Gastrocnemius medialis (tissue), 4 donors: ENCODE data around the gene GASK1A. TPM values are rescaled to one million over a fixed set of nuclear protein-coding genes. Genes with fewer than 3 reads are reported as not detected.
"Not testable (repeated sequence)": the region's sequence is repeated elsewhere in the genome, so short reads cannot be mapped to it uniquely, and the experiment has no call there.

ENCODE experiments used
- ATAC-seq, 2 donors: fragments of 150-250 bp; one replicate each; pipeline ENCODE4 v1.9.1; 2016
- DNase-seq, 2 donors: peaks; one replicate each; pipeline ENCODE4 v3.0.0-alpha.2; 2019
- H3K27ac ChIP-seq, 4 donors: fragments of 200-600 bp; sonication (generic); 1 replicate in 1 of 4; 2 replicates in 3 of 4; pipeline ENCODE4 v1.5.1; 2016 to 2018; ENCODE audit warnings: mild to moderate bottlenecking in 2 of 4, moderate library complexity in 1 of 4
- H3K27me3 ChIP-seq, 3 donors: fragments of 200-600 bp; sonication (generic) in 2 of 3; 1 replicate in 1 of 3; 2 replicates in 2 of 3; pipeline versions ENCODE4 v1.5.1 to v1.6.0; 2016 to 2019; ENCODE audit warnings: mild to moderate bottlenecking in 1 of 3, moderate library complexity in 1 of 3
- H3K36me3 ChIP-seq, 2 donors: fragments of 200-600 bp; sonication (generic) in 1 of 2; one replicate each; pipeline ENCODE4 v1.5.1; 2017 to 2018
- H3K4me1 ChIP-seq, 2 donors: fragments of 200-600 bp; sonication (generic) in 1 of 2; one replicate each; pipeline ENCODE4 v1.5.1; 2016 to 2017; ENCODE audit warnings: mild to moderate bottlenecking in 2 of 2
- H3K4me3 ChIP-seq, 4 donors: fragments of 200-600 bp; sonication (generic) in 3 of 4; 1 replicate in 1 of 4; 2 replicates in 3 of 4; pipeline ENCODE4 v1.5.1; 2016 to 2019; ENCODE audit warnings: mild to moderate bottlenecking in 2 of 4
- H3K9me3 ChIP-seq, 3 donors: fragments of 200-600 bp; sonication (generic) in 2 of 3; 1 replicate in 1 of 3; 2 replicates in 2 of 3; pipeline ENCODE4 v1.5.1; 2016 to 2019
- POLR2A ChIP-seq, 2 donors: fragments of 450-650 bp; IDR thresholded peaks; one replicate each; pipeline ENCODE4 v1.6.1; 2017; ENCODE audit warnings: antibody characterized with exemption in 2 of 2, mild to moderate bottlenecking in 2 of 2, moderate library complexity in 2 of 2
- in situ Hi-C, 4 donors: fragments of 200-750 bp; cut with MboI; loops; one replicate each; pipeline versions ENCODE4 v1.15.0 to v1.8.0; 2017; ENCODE audit warnings: low sequenced_read_pairs in 4 of 4
- intact Hi-C: fragments of 100-400 bp; cut with DNase I; formaldehyde crosslinking; loops from one replicate; pipeline ENCODE4 v1.15.1; 2023; ENCODE audit warnings: low total_unique reads
- total RNA-seq, 4 donors: library from RNA; depleted of rRNA; stranded (reverse); fragments of >200 nt; gene quantifications; one replicate each; pipeline versions ENCODE4 v1.1.0 to v1.2.3, GENCODE V29; 2016
- TF ChIP-seq, protein P1 (sequence below), 5 experiments: fragments of 450-650 bp in 3 of 5; fragments of 200-600 bp in 2 of 5; sonication (generic) in 2 of 5; IDR thresholded peaks in 4 of 5; conservative IDR thresholded peaks in 1 of 5; 1 replicate in 4 of 5; 2 replicates in 1 of 5; pipeline ENCODE4 v1.5.1; 2016 to 2019; ENCODE audit warnings: antibody characterized with exemption in 5 of 5, mild to moderate bottlenecking in 3 of 5, moderate library complexity in 3 of 5

GASK1A gene
- total RNA-seq, 4 donors from 2014 or later, result 0.52 to 6.8 (median 0.87) TPM

DNA sequence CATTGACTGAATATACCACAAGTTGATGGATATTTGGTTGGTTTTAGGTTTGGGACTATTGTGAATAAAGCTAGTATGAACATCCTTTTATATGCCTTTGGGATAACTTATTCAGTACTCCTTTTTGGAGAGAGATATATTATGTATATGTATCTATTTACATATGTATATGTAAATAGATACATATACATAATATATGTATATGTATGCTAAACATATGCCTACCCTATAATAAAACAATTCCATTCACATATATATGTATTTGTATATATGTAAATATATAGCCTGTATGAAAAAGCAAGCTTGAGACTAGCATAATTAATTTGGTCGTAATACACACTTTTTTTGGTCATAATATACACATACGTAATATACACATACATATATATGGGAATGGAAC lies 15.8 kb upstream of the GASK1A start:
- intact Hi-C loops, result loop anchor here (5.0 kb wide), 2 partner anchors 124 to 539 kb away; no protein-coding TSS in a partner anchor
- in situ Hi-C loops, result loop anchor here (5.0 to 25.0 kb wide), 7 partner anchors 122 to 1224 kb away; no protein-coding TSS in a partner anchor
- DNase-seq, result no peak

DNA sequence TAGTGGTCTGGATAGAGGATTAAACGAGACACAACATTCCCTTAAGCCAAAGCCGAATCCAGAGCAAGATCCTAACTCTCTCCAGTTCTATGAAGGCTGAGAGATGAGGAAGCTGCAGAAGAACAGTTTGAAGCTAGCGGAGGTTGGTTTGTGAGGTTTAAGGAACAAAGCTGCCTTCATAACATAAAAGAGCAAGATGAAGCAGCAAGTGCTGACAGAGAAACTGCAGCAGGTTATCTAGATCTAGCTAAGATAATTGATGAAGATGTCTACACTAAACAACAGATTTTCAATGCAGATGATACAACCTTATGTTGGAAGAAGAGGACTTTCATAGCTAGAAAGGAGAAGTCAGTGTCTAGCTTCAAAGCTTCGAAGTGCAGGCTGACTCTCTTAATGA lies 14.8 kb upstream of the GASK1A start:
- intact Hi-C loops (loop anchor here (5.0 kb wide), 2 partner anchors 123 to 538 kb away; no protein-coding TSS in a partner anchor), in situ Hi-C loops (loop anchor here (5.0 to 25.0 kb wide), 7 partner anchors 121 to 1223 kb away; no protein-coding TSS in a partner anchor)
- ATAC-seq, result no peak
- Histone ChIP-seq H3K4me3 (no peak overlapping the region), H3K36me3 (no peaks in the 10 kb centered on the region), H3K27me3 (no peaks in the 10 kb centered on the region), H3K9me3 (no peaks in the 10 kb centered on the region), H3K27ac (no peak overlapping the region), H3K4me1 (no peaks in the 10 kb centered on the region)
- DNase-seq, result no peak
- TF ChIP-seq, protein P1, sequence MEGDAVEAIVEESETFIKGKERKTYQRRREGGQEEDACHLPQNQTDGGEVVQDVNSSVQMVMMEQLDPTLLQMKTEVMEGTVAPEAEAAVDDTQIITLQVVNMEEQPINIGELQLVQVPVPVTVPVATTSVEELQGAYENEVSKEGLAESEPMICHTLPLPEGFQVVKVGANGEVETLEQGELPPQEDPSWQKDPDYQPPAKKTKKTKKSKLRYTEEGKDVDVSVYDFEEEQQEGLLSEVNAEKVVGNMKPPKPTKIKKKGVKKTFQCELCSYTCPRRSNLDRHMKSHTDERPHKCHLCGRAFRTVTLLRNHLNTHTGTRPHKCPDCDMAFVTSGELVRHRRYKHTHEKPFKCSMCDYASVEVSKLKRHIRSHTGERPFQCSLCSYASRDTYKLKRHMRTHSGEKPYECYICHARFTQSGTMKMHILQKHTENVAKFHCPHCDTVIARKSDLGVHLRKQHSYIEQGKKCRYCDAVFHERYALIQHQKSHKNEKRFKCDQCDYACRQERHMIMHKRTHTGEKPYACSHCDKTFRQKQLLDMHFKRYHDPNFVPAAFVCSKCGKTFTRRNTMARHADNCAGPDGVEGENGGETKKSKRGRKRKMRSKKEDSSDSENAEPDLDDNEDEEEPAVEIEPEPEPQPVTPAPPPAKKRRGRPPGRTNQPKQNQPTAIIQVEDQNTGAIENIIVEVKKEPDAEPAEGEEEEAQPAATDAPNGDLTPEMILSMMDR (IDR thresholded peaks at IDR 0.05 in 4 of 5, conservative IDR thresholded peaks at IDR 0.05 in 1 of 5), result no peak
- TF ChIP-seq POLR2A (IDR thresholded peaks at IDR 0.05), result no peak

More for the DNA sequence above, 15.8 kb upstream of the GASK1A start:
- Histone ChIP-seq H3K4me3 (no peak overlapping the region), H3K27me3 (no peaks in the 10 kb centered on the region), H3K9me3 (no peaks in the 10 kb centered on the region), H3K4me1 (no peaks in the 10 kb centered on the region), H3K36me3 (no peaks in the 10 kb centered on the region), H3K27ac (no peak overlapping the region)
- no peak for ATAC-seq
- TF ChIP-seq, protein P1 (IDR thresholded peaks at IDR 0.05 in 4 of 5, conservative IDR thresholded peaks at IDR 0.05 in 1 of 5), result no peak
- no peak for TF ChIP-seq POLR2A (IDR thresholded peaks at IDR 0.05)

DNA sequence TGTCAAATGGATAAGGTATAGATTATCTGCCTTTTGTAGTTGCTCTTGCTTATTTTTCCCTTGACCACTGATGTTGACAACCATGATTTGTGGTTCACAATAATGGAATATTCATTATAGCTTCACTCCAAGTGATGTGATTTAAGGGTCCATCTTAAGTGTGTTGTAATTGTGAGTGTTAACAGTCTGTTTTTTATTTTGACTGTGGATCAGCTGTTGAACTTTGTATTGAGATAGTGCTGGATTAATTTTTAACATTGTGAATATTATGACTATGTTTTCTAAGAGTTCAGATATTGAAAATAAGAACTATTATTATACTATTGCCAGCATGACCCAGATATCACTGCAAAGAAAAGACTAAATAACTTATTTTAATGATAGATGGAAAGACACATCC lies 8.6 kb upstream of the GASK1A start:
- ATAC-seq (no peak), DNase-seq (no peak)
- no peak for TF ChIP-seq POLR2A (IDR thresholded peaks at IDR 0.05)
- TF ChIP-seq, protein P1 (IDR thresholded peaks at IDR 0.05 in 4 of 5, conservative IDR thresholded peaks at IDR 0.05 in 1 of 5), result no peak
- Histone ChIP-seq H3K4me3 (no peak overlapping the region), H3K9me3 (no peaks in the 10 kb centered on the region), H3K36me3 (no peaks in the 10 kb centered on the region), H3K27ac (no peak overlapping the region), H3K4me1 (no peaks in the 10 kb centered on the region), H3K27me3 (no peaks in the 10 kb centered on the region)
- intact Hi-C loops (no loop called here), in situ Hi-C loops (loop anchor here (25.0 kb wide), 4 partner anchors 117 to 1217 kb away; no protein-coding TSS in a partner anchor)

DNA sequence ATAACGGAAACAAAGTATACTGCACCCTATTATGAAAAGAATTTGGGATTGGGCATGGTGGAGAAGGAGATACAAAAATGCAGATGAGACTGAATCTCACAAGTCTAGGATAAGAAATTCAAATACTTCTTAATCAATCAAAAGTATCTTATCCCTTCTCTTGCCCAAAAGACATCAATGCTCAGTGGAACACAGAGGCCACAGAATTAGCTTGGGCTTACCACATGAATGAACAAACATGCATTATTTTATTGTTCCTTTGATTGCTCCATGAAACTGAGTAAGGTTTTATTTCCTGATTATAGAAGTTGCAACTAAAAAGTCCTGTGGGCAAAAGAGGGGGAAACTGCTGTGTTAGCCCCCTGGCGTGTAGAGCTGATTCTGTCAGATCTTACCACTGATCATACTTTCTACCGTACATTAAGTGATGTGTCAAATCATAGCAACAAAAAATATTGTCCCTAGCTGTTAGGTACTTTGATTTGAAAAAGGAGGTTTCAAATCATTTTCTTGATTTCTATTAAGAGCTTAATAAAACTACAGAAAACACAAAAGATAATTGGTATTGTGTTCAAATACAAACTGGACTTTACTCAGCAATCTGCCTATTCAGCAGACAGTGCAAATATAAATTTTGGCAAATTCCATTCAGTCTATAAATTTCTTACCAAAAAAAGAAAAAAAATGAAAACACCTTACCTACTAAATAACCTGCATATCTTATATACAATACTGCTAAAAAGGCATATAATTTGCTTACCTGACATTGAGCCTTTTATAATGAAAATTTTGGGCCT lies 7.9 kb upstream of the GASK1A start:
- ATAC-seq, result no peak

DNA sequence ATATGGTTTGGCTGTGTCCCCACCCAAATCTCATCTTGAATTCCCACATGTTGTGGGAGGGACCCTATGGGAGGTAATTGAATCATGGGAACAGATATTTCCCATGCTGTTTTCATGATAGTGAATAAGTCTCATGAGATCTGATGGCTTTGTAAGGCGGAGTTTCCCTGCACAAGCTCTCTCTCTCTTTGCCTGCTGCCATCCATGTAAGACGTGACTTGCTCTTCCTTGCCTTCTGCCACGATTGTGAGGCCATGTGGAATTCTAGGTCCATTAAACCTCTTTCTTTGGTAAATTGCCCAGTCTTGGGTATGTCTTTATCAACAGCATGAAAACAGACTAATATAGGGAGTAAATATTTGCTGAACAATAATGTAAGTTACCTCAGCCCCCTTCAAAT lies 4.2 kb upstream of the GASK1A start:
- H3K27ac ChIP-seq, H3K9me3 ChIP-seq, intact Hi-C loops, ATAC-seq, H3K4me3 ChIP-seq, H3K36me3 ChIP-seq, DNase-seq, H3K27me3 ChIP-seq: not testable (repeated sequence)
- H3K4me1 ChIP-seq, result peaks cover 3 to 13% of the 10 kb centered on the region in 2 donors
- in situ Hi-C loops, result loop anchor here (25.0 kb wide), 4 partner anchors 112 to 1212 kb away; no protein-coding TSS in a partner anchor

More for the DNA sequence above, 7.9 kb upstream of the GASK1A start:
- H3K4me1 ChIP-seq, result no peaks in the 10 kb centered on the region
- intact Hi-C loops, result no loop called here
- DNase-seq, result no peak
- no peaks in the 10 kb centered on the region for H3K9me3 ChIP-seq
- TF ChIP-seq, protein P1 (IDR thresholded peaks at IDR 0.05 in 4 of 5, conservative IDR thresholded peaks at IDR 0.05 in 1 of 5), result no peak
- TF ChIP-seq POLR2A (IDR thresholded peaks at IDR 0.05), result no peak
- no peaks in the 10 kb centered on the region for H3K36me3 ChIP-seq
- H3K27ac ChIP-seq, result no peak overlapping the region
- H3K4me3 ChIP-seq, result no peak overlapping the region
- in situ Hi-C loops, result loop anchor here (25.0 kb wide), 4 partner anchors 116 to 1216 kb away; no protein-coding TSS in a partner anchor
- no peaks in the 10 kb centered on the region for H3K27me3 ChIP-seq
